NCI-H1694 (cell line): ENCODE results near the gene C9orf57.
"Not testable (repeated sequence)": the region's sequence is repeated elsewhere in the genome, so short reads cannot be mapped to it uniquely, and the experiment has no call there.

Experiments
- DNase-seq: peaks from one replicate; lab custom pipeline; 2025; lab: John Stamatoyannopoulos, UW

Gene C9orf57

DNA sequence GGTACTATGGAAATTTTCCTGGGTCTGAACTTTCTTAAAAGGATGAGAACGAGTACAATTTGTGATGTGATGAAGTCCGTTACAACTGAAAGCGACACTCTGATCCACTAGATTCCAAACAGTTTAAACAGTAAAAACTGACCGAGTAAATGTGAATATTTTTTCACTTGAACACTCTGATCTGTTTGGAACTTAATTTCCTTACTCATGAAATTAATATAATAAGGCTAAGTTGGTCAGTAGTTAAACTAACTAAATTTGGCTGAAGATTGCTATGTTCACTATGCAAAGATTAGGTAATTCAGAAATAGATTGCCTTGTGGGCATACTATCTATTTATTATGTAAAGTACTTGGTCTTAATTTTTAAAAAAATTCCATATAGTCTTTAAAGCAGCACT lies at the start of gene C9orf57:
TSS of gene C9orf57 (minus strand) at position 101 of the 400 bp plus-strand sequence. CDS start 1,282 bp downstream, outside the sequence.
- no peak for DNase-seq

- no peak for DNase-seq
These were observed 42.1 kb upstream of the C9orf57 start for GRCh38 chr9:72102520-72102919.

GRCh38 chr9:72095520-72095919 lies 35.1 kb upstream of the C9orf57 start:
- not testable (repeated sequence) for DNase-seq

DNA sequence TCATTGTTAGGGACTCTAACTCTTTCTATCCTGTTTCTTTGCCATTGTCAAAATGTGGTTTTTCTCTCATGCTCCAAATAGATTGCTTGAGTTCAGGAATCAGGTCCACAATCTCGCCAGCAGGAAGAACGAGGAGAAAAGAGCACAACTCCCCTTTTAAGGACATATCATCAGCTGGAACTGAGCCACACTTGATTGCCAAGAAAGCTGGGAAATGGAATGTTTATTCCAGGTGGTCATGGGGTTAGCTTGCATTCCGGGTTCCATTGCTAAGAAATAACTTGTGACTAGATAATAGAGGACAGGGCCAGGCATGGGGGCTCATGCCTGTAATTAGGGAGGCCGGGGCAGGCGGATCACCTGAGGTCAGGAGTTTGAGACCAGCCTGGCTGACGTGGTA lies 32.4 kb upstream of the C9orf57 start:
- DNase-seq, result no peak

DNA sequence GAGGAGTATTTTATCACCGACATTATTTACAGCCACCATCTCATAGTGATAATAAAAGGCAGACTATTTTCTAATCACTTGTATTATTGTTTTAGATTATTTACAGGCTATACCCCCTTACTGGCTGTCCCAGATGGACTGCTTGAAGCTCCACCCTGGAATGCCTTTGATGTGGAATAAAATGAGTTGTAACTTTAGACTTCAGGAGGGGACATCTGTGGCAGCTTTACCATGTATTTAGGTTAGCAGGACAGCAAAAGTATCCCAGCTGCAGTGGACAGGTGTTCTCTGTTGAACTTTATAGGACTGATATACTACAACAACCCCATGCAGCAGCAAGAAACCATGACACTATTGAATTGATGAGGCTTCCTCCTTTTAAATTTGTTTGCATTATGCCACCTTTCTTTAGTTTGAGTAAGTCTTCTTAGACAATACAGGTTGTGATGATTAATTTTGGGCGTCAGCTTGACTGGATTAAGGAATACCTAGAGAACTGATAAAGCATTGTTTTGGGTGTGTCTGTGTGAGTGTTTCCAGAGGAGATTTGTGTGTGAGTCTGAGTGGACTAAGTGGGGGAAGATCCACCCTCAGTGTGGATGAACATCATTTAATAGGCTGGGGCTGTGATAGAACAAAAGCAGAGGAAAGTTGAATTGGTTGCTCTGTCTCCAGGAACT lies 29.2 kb upstream of the C9orf57 start:
- DNase-seq, result no peak

GRCh38 chr9:72082536-72082935 lies 22.1 kb upstream of the C9orf57 start:
- no peak for DNase-seq

DNA sequence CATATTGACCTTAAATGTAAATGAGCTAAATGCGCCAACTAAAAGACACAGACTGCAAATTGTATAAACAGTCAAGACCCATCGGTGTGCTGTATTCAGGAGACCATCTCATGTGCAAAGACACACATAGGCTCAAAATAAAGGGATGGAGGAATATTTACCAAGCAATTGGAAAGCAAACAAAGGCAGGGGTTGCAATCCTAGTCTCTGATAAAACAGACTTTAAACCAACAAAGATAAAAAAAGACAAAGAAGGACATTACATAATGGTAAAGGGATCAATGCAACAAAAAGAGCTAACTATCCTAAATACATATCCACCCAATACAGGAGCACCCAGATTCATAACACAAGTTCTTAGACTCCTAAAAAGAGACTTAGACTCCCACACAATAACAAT lies 14.3 kb upstream of the C9orf57 start:
- DNase-seq, result not testable (repeated sequence)

DNA sequence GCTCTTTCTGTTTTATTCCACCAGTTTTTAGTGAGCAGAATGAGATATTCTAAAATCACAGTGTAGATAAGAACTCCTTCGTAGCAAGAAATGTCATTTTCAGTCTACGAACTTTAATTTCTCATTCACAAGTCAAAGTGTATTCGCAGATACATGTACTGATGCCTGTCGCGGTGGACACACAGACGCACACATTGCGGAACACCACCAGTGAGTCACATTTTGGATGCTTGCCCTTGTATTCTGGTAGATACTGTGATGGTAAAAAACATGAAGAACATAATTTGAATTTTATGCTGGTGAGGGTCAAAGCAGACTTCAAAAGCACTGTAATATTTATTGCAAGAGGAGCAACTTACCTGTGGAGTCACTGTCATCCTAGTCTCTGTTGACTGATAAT lies 4.7 kb upstream of the C9orf57 start:
- DNase-seq, result no peak

DNA sequence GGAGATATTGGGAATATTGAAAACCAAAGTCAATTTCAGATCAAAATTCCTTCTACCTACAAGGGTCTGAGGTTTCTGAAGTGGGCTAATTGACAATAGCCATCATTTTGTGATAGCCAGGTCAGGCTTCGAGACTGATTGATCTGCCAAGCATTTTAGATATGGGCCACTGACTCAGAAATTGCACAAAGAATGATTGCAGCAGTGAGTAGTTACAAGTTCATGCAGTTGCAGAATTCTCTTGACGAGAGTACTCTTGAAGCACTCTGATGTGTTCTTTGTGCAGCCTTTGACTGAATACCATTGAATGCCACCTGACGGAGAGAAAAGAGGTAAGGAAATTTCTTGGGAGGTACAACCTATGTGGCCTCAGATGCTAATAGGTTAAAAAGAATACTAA lies 8.3 kb downstream of the C9orf57 start:
- no peak for DNase-seq

DNA sequence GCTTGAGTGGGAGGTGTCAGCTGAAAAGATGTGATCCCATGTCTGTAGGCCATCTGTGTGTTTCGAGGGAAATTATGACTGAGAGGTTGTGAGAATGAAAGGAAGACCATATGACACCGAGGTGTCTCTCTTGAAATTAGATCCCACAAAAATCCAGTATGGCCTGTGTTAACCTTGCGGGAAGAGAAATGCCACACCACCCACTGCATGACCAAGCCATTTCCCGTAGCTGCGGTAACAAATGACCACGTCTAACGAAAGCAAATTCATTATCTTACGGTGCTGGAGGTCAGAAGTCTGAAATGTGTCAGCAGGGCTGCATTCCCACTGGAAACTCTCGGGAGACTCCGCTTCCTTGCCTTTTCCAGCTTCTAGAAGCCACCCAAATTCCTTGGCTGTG lies 11.6 kb downstream of the C9orf57 start:
- DNase-seq, result no peak

GRCh38 chr9:72046630-72047456 lies 13.6 kb downstream of the C9orf57 start:
- no peak for DNase-seq

DNA sequence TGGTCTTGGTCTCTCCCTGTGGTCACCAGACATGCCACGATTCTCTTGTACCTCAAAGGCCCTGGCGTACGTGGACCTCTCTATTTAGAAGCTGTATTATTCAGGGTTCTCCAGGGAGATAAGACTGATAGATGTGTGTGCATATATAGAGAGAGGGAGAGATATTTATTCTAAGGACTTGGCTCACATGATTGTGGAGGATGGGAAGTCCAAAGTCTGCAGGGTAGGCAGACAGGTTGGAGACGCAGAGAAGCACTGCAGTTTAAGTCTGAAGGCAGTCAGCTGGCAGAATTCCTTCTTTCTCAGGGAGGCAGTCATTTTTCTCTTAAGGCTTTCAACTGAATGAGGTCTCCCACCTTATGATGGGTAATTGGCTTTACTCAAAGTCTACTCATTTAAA lies 16.3 kb downstream of the C9orf57 start:
- no peak for DNase-seq

DNA sequence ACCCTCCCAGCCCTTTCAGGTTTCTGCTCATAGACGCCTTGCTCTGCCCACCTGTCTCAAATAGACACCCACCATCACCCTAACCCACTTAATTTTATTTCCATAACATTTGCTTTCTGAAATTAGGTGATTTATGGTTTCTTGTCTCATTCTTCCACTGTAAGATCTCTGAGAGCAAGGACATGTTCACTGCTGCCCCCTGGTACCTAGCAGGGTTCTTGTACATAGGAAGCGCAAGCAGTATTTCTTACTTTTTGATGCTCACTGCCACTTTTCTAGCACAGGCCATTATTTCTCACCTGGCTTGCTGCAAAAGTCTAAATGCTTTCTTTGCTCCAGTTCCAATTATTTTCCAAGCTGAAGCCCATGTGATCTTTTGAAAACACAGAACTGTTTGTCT lies 16.8 kb downstream of the C9orf57 start:
- no peak for DNase-seq

DNA sequence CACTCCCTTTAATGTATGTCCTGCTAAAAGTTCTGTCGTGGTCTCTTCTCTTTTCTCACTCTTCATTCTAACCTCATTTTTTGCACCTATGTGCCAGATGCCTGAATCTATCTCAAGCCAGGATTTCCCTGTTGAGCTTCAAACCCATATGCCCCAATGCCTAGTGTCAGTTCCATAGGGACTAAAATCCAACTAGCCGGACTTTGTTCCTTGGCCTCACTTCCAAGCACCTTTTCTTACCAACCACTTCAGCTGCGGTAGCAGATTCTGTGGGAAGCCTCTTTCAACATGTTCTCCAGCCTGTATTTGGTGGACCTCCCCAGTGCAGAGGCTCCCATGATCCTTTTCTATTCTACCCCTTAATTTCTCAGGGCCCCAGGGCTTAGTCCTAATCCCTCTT lies 17.5 kb downstream of the C9orf57 start:
- no peak for DNase-seq

GRCh38 chr9:72041775-72042194 lies 18.6 kb downstream of the C9orf57 start:
- DNase-seq, result no peak

DNA sequence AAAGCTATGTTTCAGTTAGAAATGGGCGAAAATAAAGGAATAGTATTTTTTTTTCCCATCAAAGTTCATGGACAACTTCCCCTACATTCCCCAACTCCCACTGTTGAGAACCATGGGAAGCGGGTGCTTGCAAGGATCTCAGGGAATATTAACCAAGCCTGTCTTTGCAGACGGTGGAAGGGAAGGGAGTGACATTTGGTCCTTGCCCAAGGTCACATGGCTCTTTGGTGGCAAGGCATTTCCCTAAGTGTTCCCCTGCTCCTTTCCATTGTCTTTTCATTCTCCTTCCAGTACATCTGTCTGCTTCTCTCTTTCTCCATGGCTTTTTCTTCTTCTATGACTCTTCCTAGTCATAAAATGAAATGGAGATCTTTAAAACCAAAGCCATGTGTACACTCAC lies 19.0 kb downstream of the C9orf57 start:
- DNase-seq, result no peak

GRCh38 chr9:72039532-72039931 lies 20.9 kb downstream of the C9orf57 start:
- no peak for DNase-seq

GRCh38 chr9:72038890-72039410 lies 21.5 kb downstream of the C9orf57 start:
- DNase-seq, result peak; percentile 63

DNA sequence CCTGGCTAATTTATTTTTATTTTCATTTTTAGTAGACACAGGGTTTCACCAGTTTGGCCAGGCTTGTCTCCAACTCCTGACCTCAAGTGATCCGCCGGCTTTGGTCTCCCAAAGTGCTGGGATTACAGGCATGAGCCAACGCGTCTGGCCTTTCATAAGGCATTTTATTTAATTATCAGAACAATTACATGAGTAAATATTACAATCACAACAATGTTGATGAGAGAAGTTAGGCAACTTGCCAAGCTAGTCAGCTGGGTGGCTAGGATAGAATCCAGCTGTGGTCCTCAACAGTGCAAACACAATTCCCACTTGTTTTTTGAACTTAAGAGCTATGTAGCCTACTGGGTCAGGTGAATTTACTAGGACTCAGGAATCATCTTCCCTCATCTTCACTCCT lies 22.0 kb downstream of the C9orf57 start:
- DNase-seq, result no peak

DNA sequence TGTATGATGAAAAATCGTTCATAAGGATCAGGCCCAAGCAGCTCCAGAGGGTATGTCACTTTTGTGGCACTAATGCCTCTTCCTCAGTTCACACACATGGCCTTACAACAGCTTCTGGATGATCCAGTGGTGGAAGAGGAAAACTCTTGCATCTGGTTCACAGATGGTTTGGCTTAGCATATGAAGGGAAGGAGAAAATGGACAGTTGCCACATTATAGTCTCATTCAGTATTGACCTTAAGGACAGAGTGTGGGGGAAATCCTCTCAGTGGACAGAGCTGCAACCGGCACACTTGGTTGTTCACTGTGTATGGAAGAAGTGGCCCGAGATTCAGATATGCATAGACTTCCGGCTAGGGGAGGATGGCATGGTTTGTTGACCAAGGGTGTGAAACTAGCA lies 22.8 kb downstream of the C9orf57 start:
- DNase-seq, result no peak

DNA sequence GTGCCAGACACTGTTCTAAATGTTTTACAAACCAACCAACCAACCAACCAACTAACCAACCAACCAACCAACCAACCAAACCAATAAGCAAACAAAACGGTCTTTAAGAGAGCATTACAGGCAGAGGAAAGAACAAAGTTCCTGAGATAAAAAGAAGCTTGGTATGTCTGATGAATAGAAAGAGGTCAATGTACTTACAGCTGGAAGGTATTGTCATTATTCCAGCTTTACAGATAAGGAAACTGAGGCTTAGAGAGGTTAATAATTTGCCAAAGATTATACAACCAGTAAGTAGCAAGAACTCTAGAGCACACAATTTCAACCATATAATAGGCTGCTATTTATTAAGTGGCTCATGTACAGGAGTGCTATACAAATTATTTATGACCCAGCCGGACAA lies 29.6 kb downstream of the C9orf57 start:
- DNase-seq, result no peak

GRCh38 chr9:72029986-72030385 lies 30.4 kb downstream of the C9orf57 start:
- no peak for DNase-seq

DNA sequence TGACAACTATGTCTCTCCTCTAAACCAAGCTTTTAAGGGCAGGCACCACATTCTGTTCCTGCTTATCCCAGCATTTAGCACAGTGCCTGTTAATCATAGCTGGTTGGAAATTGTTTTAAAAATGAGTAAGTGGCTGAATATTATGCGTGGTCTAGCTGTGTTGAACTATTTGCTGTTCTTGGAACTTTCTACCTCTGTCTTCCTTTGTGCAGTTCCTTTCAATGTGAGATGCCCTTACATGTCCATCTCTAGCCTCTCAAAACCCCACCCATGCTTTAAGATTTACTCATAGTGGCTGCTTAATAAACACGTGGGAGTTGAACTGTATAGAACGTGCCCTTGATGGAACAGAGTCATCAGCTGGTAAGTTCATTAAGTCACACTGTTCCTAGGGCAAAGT lies 34.5 kb downstream of the C9orf57 start:
- DNase-seq, result no peak
